Kidney epithelial cell (primary cell): ENCODE measurements around the gene C1orf115. TPM values are rescaled to one million over a fixed set of nuclear protein-coding genes. Genes with fewer than 3 reads are reported as not detected.
"Not testable (repeated sequence)": the region's sequence is repeated elsewhere in the genome, so short reads cannot be mapped to it uniquely, and the experiment has no call there.

Experiments
- DNase-seq: peaks from one replicate; pipeline ENCODE4 v3.0.0-alpha.2; 2010; ENCODE audit warnings: low read depth
- H3K27me3 ChIP-seq: 2 replicates; pipeline ENCODE4 v1.6.0; 2011; ENCODE audit warnings: low read length; ENCODE audit not compliant: control insufficient read depth, insufficient read depth
- H3K36me3 ChIP-seq: 2 replicates; pipeline ENCODE4 v1.5.1; 2011; ENCODE audit warnings: low read length; ENCODE audit not compliant: control insufficient read depth, insufficient read depth
- H3K4me3 ChIP-seq: 2 replicates; pipeline ENCODE4 v1.5.1; 2011; ENCODE audit warnings: low read depth, mild to moderate bottlenecking, control low read depth, low read length
- total RNA-seq: library from RNA; depleted of rRNA; stranded (reverse); fragments of >200 nt; gene quantifications from 2 replicates; pipeline ENCODE4 v1.2.3, GENCODE V29; 2015
- TF ChIP-seq, protein P1 (sequence below): IDR thresholded peaks from 2 replicates; pipeline ENCODE4 v1.5.1; 2011; ENCODE audit warnings: mild to moderate bottlenecking, moderate library complexity, low read length, control low read depth, inconsistent platforms; ENCODE audit not compliant: insufficient read depth, poor library complexity, severe bottlenecking

C1orf115 gene
- total RNA-seq, 1 donor from 2014 or later, result 8.9 TPM

- Histone ChIP-seq H3K36me3 (no peaks in the 10 kb centered on the region), H3K27me3 (no peaks in the 10 kb centered on the region), H3K4me3 (no peak overlapping the region)
- TF ChIP-seq, protein P1, sequence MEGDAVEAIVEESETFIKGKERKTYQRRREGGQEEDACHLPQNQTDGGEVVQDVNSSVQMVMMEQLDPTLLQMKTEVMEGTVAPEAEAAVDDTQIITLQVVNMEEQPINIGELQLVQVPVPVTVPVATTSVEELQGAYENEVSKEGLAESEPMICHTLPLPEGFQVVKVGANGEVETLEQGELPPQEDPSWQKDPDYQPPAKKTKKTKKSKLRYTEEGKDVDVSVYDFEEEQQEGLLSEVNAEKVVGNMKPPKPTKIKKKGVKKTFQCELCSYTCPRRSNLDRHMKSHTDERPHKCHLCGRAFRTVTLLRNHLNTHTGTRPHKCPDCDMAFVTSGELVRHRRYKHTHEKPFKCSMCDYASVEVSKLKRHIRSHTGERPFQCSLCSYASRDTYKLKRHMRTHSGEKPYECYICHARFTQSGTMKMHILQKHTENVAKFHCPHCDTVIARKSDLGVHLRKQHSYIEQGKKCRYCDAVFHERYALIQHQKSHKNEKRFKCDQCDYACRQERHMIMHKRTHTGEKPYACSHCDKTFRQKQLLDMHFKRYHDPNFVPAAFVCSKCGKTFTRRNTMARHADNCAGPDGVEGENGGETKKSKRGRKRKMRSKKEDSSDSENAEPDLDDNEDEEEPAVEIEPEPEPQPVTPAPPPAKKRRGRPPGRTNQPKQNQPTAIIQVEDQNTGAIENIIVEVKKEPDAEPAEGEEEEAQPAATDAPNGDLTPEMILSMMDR, result no peak
- DNase-seq, result peak; percentile 48
These were observed 44.6 kb downstream of the C1orf115 start for GRCh38 chr1:220734571-220735326.

GRCh38 chr1:220736283-220736682 is 46.1 kb downstream of the C1orf115 start:
- H3K4me3 ChIP-seq, DNase-seq, H3K27me3 ChIP-seq: not testable (repeated sequence)

GRCh38 chr1:220741349-220741748 is 51.2 kb downstream of the C1orf115 start:
- DNase-seq, result no peak
- H3K4me3 ChIP-seq, result no peak overlapping the region
- TF ChIP-seq, protein P1, result no peak
- H3K36me3 ChIP-seq, result no peaks in the 10 kb centered on the region
- H3K27me3 ChIP-seq, result no peaks in the 10 kb centered on the region

More at GRCh38 chr1:220736283-220736682, 46.1 kb downstream of the C1orf115 start:
- not testable (repeated sequence) for H3K36me3 ChIP-seq

GRCh38 chr1:220741825-220742224 is 51.7 kb downstream of the C1orf115 start:
- no peak overlapping the region for H3K4me3 ChIP-seq
- TF ChIP-seq, protein P1, result no peak
- DNase-seq, result no peak
- no peaks in the 10 kb centered on the region for H3K36me3 ChIP-seq
- no peaks in the 10 kb centered on the region for H3K27me3 ChIP-seq

DNA sequence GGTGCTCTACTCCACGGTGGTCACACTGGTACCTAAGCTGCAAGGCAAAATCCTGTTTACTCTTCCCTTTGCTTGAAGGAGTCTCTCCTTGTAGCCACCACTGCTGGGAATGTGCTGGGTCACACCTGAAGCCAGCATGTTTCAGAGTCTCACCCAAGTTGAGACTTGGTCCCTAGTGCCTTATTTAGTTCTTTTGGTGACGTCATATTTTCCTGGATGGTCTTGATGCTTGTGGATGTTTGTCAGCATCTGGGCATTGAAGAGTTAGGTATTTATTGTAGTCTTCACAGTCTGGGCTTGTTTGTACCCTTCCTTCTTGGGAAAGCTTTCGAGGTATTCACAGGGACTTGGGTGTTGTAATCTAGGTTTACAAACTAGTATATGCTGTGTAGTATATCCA is 52.4 kb downstream of the C1orf115 start:
- Histone ChIP-seq H3K4me3 (no peak overlapping the region), H3K27me3 (no peaks in the 10 kb centered on the region), H3K36me3 (no peaks in the 10 kb centered on the region)
- no peak for DNase-seq
- TF ChIP-seq, protein P1, result no peak

GRCh38 chr1:220746851-220747250 is 56.7 kb downstream of the C1orf115 start:
- TF ChIP-seq, protein P1, result no peak
- DNase-seq, result no peak
- H3K4me3 ChIP-seq, result no peak overlapping the region
- no peaks in the 10 kb centered on the region for H3K27me3 ChIP-seq
- no peaks in the 10 kb centered on the region for H3K36me3 ChIP-seq
